ENCODE measurements around the gene DPH1. TPM values are rescaled to one million over a fixed set of nuclear protein-coding genes. Genes with fewer than 3 reads are reported as not detected.

DPH1 gene
- total RNA-seq, 4 donors from 2014 or later = 36.8 to 53.1 (median 37.6) TPM

GRCh38 chr17:2028737-2029136 lies 1.2 kb upstream of the DPH1 start:
- ATAC-seq (ENCODE audit: low FRiP score) (no peak), DNase-seq (ENCODE audit: low spot score) (no peak)
- TF ChIP-seq CTCF (IDR thresholded peaks at IDR 0.05) = no peak

GRCh38 chr17:2030779-2031163 lies 818 bp downstream of the DPH1 start:
- no peak for ATAC-seq (ENCODE audit: low FRiP score)
- no peak for TF ChIP-seq CTCF (IDR thresholded peaks at IDR 0.05)
- no peak for DNase-seq (ENCODE audit: low spot score)

GRCh38 chr17:2033153-2033552 lies 3.2 kb downstream of the DPH1 start:
- no peak for DNase-seq (ENCODE audit: low spot score)
- ATAC-seq (ENCODE audit: low FRiP score) = no peak
- TF ChIP-seq CTCF (IDR thresholded peaks at IDR 0.05) = no peak

GRCh38 chr17:2034157-2034556 lies 4.2 kb downstream of the DPH1 start:
- ATAC-seq (ENCODE audit: low FRiP score) (no peak), DNase-seq (ENCODE audit: low spot score) (no peak)
- TF ChIP-seq CTCF (IDR thresholded peaks at IDR 0.05) = no peak

GRCh38 chr17:2034806-2035540 lies 5.0 kb downstream of the DPH1 start:
- DNase-seq (ENCODE audit: low spot score) = no peak
- no peak for TF ChIP-seq CTCF (IDR thresholded peaks at IDR 0.05)
- no peak for ATAC-seq (ENCODE audit: low FRiP score)

- no peak for TF ChIP-seq CTCF (IDR thresholded peaks at IDR 0.05)
- ATAC-seq (ENCODE audit: low FRiP score) (no peak), DNase-seq (ENCODE audit: low spot score) (no peak)
Observed at GRCh38 chr17:2035541-2036488, 5.9 kb downstream of the DPH1 start.

Data from omental fat pad (tissue), 4 donors.